DMS114 treated with DMSO at 0.1 percent for 48 hours (cell line): ENCODE measurements around the gene ANXA6.

Source experiments
- DNase-seq: peaks from one replicate; lab custom pipeline; 2025; ENCODE audit not compliant: unreplicated experiment; lab: John Stamatoyannopoulos, UW

Gene ANXA6

DNA sequence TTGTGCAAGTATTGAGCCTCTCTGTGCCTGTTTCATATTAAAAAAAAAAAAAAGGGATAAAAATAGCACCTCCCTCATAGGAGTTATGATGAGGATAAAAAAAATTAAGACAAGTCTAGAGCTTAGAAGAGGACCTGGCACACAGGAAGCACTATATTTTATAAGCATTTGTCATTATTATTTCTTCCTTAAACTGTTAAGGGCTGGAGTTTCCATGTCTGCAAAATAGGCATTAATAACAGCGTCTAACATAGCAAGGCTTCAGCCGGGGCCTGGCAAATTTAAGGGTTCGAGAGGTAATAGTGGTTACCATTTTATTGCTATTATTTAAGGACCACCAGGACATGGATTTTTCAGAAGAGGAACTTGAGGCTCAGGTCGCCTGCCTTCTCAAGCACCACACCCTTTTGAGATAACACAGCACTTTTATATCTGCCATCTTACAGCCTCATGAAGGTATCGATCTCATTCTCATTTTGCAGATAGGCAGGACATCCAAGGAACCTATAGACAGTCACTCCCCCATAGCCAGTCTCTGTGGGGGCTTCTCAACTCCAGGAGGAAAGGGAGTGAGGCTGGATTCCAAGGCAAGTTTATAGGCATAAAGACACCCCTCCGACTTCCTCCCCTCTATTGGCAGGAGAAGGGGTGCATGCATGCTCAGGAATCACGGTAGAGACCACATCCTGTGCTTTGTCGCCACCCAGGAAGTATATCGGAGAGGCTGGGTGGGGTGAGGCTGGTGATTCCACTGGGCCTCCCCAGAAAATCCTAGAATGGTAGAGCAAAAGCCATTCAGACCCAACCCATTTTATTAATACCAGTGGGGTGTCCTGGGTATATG, 2.4 kb downstream of the ANXA6 start:
- DNase-seq = no peak

DNA sequence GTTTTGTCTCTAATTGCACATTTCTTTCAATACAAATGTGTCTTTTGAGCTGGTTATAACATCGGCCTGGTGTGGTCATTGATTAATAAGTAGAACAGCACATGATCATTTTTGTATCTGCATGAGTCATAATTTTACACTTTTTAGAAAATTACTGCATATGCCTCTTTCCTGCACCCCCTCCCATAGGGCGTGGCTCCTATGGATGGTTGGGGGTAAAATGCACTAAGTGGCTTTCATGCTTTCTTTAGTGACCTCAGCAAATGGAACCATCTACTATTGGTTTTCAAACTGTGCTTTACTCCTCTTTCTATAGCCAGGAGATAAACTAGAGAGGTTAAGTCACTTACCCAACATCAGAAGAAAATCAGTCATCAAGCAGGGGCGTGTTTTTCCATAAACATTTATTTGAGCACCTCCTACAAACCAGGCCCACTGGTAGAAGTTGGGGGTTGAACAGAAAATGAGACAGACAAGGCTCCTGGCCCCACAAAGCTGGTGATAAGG, 3.8 kb downstream of the ANXA6 start:
- DNase-seq = no peak

DNA sequence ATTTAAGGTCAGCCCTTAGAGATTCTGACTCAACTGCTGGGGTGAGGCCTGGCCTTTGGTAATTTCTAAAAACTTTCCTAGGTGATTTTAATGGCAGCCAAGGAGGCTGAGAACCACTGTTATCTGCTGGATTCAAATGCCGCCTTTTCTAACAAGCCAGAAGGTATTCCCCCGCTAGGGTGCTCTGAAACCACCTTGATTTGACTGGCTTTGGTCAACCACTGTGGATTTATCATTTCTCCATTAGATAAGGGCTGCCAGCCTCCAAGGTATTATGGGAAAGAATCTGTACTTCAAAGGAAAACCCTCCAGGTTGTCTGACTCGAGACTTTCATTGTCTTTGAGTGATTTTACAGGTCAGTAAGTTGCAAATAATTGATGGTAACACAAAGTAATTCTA, 4.3 kb downstream of the ANXA6 start:
- DNase-seq = no peak

DNA sequence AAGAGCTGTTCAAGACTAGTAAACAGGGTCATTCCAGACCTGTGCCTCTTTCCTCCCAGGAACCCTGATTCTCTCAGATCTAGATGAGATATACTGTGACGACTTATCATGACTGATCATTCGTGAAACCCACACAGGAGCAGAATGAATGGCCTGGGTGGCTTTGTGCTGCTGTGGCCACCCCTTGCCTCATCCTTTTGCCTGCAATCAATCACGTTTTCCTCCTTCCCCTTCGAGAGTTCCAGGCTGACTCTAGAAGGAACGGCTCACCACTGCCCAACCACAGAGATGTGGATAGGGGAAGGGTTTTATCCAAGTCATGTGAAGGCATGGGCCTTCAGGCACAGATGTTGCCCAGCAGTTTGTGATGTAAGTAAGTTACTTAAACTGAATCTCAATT, 5.8 kb downstream of the ANXA6 start:
- no peak for DNase-seq

DNA sequence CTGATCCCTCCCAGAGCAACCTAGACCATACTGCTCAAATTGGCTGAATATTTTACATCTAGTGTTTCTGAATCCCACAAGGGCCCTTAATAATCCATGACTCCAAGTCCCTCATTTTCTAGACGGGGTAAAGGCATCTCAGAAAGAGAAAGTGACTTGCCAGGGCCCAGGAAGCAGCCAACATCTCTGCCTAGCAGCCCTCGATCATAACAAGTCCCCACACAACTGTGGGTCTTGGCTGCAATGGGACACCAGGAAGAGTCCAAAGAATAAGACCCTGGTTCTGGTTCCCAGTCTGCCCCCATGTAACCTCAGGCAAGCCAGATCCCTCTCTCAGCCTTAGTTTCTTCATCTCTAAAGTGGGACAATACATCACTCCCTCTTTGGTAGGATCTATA, 6.3 kb downstream of the ANXA6 start:
- DNase-seq = no peak

DNA sequence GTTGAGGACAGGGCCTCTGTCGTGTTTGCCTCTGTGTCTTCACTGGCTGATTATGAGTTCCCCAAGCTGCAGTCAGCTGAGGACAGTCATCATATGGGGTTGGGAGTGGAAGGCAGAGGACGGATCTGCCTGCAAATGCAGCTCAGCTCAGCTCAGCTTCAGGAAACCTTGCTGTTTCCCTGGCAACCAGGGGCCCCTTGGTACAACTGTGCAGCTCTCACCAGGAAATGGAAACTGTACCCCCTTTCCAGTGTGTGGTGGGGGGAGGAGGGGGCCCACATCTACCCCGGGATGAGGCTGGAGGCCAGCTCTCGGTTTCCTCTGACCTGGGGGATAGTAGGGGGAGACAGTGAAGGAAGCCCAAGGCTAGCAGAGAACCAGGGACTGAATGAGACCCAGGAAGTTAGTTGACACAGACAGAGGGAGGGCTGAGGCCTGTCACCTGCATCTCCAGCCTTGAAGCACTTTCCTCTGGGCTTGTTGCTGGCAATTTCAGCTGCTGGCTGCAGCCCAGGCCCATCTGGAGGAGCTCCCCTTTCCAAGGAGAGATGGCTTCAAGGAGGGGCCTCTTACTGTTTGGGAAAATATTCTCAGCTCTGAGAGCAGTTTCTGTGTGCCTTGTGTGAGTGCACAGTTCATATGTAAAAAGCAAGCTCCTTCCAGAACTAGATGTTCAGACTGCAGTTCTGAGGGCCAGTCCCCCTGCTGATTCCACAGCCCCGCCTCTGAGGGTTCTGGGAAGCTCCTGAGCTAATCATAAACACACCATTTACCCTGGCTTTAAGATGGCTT, 6.9 kb downstream of the ANXA6 start:
- DNase-seq = no peak

DNA sequence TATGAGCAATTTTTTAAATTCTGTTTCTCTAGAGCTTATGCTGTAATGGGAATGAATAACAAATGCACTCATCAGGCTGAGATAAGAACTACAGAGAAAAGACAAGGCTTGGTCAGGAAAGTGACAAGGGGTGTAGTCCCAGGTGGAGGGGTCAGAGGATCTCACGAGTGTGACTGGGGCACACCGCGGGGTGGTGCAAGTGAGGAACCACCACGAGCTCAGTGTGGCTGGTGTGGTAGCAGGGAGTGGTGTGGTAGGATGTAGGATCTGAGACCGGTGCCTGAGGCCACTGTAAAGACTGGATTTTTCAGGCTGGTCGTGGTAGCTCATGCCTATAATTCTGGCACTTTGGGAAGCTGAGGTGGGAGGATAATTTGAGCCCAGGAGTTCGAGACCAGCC, 9.0 kb downstream of the ANXA6 start:
- DNase-seq = no peak

DNA sequence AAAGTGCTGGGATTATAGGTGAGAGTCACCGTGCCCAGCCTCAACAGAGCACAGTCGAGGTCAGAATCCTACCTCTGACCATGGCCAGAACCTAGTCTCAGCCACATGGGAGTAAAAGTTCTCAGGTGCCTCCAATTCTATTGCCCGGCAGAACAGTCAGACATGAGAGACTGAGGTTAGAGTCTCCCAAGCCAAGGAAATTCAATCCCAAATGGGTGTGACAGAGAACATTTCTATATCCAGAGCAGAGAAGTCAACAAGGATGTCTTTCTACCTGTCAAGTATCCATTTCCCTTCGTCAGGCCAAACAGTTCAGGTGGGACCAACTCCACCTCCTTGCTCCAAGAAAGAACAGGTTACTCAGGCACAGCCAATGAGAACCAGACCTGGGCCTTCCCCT, 10.5 kb downstream of the ANXA6 start:
- DNase-seq = no peak

DNA sequence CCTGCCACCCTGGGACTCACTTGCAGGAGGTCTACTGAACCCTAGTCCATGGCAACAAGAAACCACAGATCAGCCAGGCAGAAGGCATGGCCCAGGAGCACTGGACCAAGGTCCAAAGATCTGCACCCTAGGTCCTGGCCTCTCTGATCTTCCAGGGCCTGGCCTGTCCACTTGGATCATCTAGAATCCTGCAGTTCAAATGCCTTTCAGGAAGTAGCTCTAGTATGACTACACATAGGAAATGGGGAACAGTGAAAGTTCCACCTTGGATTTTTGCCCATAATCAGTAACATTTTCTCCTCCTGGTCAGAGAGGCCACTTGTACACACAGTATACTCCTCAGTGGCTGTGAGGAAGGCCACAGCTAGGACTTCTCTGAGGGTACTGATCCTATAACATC, 11.5 kb downstream of the ANXA6 start:
- DNase-seq = no peak

DNA sequence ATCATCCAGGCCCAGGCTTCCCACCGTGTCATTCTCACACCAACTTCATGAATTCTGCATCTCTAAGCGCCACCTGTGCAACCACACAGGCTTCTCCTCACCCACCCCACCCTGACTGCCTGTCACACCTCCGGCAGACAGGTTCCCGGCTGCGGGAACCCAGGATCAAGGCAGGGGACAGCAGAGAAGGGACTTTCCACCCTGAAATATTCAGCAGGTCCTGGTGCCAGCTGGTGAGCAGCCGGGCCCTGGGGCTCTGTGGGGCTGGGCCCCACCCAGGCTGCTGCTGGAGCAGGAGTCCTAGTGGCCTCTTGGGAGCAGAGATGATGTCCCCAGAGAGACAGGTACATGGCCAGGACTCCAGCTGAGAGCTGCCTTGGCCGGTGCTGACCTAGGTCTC, 12.7 kb downstream of the ANXA6 start:
- no peak for DNase-seq

DNA sequence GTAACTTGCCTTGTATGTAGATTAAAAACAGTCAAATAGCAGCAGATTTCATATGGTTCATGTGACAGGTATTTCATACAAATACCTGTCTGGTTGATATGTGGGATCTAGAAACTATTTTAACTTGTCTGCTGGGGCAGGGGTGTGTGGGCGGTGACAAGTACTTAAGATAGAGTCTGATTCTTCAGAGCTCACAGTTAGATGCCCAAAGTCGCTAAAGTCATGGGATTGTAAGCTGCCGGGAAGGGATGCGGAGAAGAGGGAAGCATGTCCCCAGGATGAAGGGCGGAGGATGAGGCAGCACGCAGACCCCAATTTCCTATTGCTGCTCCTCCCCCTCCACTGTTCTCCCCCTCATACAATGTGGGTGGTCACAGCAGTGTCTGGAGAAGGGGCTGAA, 13.3 kb downstream of the ANXA6 start:
- no peak for DNase-seq

DNA sequence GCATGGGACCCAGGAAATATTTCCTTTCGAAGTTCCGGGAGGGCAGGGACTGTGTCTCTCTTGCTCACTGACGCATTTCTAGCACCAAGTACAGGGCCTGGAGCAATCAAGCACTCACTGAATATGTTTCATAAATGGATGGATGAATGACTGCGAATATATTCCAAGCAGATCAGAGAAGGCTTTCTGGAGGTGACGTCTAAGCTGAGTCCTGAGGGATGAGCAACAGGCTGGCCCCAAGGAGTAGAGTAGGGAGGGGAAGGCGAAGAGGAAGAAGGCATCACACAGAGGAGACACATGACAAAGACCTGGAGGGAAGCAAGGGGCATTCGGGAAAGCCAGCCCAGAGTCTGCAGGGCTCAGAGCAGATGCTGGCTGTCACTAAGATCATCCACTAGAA, 13.9 kb downstream of the ANXA6 start:
- DNase-seq = no peak

DNA sequence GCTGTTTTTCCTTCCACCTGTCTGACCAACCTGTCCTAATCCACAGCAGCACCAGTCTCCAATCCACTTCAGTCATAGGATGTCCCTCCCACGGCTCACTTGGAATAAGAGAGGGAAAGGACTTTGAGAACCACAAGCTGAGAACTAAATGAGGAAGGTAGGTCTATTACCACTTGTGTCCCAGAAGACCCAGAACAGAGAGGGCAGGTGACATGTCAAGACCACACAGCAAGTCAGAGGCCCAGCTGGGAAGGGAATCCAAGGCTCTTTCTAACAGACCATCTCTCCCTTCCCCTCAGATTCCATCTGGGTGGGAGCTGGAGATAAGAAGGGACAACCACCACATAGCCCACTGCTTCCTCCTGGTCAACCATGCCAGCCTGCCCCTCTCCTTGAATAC, 14.6 kb downstream of the ANXA6 start:
- no peak for DNase-seq

DNA sequence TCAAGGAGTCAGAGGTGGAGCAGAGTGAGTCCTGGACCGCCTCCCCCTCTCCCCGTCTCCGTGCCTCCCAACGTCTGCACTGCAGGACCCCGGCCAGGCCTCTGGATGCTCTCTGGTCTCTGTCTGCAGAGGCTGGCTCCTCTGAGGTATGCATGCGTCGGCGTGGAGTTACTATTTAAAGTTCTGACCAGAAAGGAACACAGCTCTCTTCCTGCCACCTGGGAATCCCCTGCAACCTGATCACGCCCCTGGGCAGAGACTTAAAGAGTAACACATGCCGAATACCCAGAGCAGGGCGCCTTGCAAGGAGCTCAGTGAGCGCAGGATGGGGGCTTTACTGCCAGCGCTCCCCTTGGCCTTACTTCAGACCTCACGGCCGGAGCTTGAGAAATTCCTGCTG, 16.0 kb downstream of the ANXA6 start:
- DNase-seq = no peak

DNA sequence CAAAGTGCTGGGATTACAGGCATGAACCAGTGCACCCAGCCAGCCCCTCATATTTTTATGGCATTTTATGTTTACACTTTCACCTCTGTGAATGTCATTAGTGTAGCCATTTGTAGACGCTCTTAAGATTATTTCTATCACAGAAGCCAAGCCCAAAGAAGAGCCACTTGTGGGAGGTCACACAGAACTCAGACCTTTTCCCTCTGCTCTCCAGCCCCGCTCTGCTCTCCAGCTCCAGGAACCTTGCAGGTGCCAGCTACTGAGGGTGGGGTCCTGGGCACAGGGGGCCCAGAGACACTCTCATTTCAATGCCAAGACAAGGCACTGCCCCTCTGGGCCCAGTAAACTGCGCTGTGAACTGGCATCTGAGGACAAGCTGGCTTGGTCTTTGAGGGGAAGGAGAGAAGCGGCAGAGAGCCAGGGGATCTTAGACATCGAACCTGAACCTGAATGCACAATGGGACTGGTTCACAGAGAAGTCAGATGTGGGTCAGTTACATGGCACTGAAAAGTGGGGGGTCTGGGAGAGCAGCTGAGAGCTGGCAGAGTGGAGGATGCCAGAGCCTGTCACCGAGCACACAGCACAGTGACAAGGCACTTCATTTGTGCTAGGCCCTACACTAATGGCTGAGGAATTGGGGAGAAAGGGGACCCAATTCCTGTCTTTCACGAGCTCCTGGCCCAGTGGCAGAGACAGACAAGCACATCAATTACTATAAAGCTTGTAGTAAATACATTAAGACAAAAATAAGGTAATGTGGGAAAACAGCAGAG, 16.7 kb downstream of the ANXA6 start:
- DNase-seq = no peak

DNA sequence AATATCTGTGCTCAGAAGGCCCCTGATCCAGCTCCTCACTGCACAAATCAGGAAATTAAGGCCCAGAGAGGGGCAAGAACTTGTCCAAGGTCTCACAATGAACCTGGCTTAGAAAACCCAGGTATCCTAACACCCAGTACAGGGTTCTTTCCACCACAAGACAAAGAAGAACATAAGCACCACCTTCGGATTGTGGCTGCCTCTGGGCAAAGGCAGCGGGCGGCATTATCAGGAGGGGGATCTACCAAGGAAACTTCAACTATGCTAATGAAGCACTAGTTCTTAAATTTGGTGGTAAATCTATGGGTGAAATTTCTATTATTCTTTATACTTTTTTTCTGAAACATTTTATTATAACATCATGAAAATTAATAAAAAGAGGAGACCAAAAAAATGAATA, 17.9 kb downstream of the ANXA6 start:
- DNase-seq = no peak

DNA sequence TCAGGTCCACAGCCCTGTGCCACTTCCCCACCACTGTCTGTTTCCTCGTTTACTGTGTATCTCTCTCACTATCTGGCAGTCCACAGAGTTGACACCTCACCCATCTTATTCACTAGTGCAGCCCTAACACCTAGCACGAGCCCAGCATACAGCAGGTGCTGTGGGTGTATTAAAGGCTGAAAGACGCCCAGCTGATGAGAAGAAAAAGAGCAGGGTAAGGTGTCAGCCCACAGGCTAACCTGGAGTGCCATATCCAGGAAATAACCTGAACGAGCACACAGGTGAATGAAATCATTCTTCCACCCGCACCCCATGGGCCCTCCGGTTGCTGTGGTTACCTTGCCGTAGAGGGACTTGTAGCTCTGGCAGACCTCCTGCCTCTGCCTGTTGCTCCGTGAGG, 18.6 kb downstream of the ANXA6 start:
- no peak for DNase-seq

DNA sequence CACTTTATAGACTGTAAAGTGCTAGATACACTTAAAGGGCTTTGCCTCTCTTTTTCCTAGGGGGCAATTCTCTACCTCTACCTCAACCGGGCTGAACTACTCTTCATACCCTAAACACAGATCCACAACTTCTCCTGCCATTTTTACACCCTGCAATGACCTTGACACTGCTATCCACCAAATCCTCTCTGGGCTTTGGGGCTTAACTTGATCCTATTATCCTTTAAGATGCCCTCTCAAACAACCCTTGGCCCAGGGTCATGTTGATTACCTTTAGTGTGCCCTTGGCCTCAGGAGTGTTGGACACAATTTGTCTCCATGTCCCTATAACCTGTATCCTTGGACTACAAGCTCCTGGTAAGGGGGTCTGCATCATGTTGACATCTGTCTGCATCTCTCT, 19.5 kb downstream of the ANXA6 start:
- no peak for DNase-seq

DNA sequence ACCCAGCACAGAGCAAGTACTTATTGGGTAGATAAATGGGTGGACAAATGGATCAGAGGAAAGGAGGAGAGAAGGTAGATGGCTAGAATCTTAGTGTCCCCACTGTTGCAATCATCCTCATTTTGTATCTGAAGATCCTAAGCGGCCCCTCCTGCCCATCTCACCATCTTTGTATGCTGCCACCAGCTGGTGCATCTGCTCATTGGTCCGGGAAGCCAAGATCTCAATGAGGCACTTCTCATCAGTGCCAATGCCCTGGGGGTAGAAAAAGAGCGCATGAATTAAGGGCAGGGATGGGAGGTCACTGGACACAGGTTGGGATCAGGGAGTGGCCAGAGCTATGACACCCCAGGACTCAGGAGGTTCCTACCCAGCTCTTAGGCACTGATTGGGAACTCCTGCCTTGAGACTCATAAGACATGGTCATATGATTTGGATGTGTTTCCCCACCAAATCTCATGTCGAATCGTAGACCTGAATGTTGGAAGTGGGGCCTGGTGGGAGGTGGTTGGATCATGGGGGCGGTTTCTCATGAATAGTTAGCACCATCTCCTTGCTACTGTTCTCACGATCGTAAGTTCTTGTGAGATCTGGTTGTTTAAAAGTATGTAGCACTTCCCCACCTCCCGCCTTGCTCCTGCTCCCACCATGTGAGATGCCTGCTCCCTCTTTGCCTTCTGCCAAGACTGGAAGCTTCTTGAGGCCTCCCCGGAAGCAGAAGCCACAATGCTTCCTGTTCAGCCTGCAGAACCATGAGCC, 20.3 kb downstream of the ANXA6 start:
- no peak for DNase-seq

DNA sequence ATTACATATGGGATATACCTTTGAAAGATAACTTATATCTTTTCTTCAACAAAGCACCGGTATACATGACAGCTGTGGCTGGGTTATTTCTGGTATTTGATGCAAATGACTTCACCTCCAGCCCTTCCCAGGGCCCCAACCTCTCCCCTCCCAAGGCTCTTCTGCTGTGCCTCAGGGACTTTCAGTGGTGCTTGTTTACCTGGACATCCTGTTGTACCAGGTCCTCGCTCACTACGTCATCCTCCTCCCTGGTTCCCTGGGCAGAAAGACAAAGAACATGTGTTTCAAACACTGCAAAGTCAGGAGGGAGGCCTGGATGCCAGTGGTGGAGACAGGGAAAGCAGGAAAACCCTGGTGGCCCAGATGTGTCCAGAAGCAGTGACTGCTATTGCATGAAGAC, 23.4 kb downstream of the ANXA6 start:
- no peak for DNase-seq

DNA sequence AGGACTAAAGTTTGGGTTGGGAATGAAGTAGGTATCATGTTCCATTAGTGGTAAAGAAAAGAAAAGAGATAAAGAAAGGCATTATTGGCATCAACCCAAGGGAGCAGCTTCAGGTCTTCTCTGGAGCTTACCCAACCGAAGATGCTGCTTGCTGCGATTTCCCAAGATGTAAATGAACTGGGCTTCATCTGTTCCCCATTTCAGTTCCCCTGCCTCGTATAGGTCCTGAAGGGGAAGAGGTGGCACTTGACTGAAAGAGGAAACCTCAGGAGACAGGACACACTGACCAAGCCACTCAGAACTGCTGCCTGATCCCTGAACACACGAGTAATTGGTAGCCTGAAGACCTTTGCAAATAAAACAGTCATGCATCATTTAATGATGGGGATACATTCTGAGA, 24.6 kb downstream of the ANXA6 start:
- DNase-seq = no peak
